Subcutaneous adipose tissue (tissue), 4 donors: ENCODE measurements around the gene LRRC3. TPM values are rescaled to one million over a fixed set of nuclear protein-coding genes. Genes with fewer than 3 reads are reported as not detected.

Source experiments
- CTCF ChIP-seq: fragments of 450-650 bp; IDR thresholded peaks from one replicate; pipeline ENCODE4 v1.5.1; 2016; ENCODE audit warnings: low read depth, mild to moderate bottlenecking, control low read depth, antibody characterized with exemption, moderate library complexity
- total RNA-seq, 4 donors: library from RNA; depleted of rRNA; stranded (reverse); fragments of >200 nt; gene quantifications; one replicate each; pipeline ENCODE4 v1.1.0, GENCODE V29; 2016

The LRRC3 gene
- total RNA-seq, 4 donors from 2014 or later, result 0.98 to 4.2 (median 3.0) TPM

- no peak for TF ChIP-seq CTCF
These were observed 43.2 kb downstream of the LRRC3 start for GRCh38 chr21:44498280-44499210.

GRCh38 chr21:44499211-44499560, 43.9 kb downstream of the LRRC3 start:
- no peak for TF ChIP-seq CTCF

- TF ChIP-seq CTCF, result no peak
These were observed 44.3 kb downstream of the LRRC3 start for GRCh38 chr21:44499631-44500030.

- TF ChIP-seq CTCF, result no peak
These were observed 44.8 kb downstream of the LRRC3 start for GRCh38 chr21:44500111-44500510.

- TF ChIP-seq CTCF, result no peak
These were observed 47.1 kb downstream of the LRRC3 start for GRCh38 chr21:44502171-44502958.

GRCh38 chr21:44503901-44504399, 48.6 kb downstream of the LRRC3 start:
- no peak for TF ChIP-seq CTCF

- no peak for TF ChIP-seq CTCF
These were observed 50.5 kb downstream of the LRRC3 start for GRCh38 chr21:44505673-44506278.
